ENCODE results near the gene MED17. TPM values are rescaled to one million over a fixed set of nuclear protein-coding genes. Genes with fewer than 3 reads are reported as not detected.
"Not testable (repeated sequence)": the region's sequence is repeated elsewhere in the genome, so short reads cannot be mapped to it uniquely, and the experiment has no call there.

The MED17 gene
- 10 to 100 TPM; 19.3 to 21.8 TPM for total RNA-seq
- long read RNA-seq, full-length matches to known transcripts: 38 of 38 reads
- long read RNA-seq, partial matches to known transcripts: 0 of 38 reads
- long read RNA-seq, other reads (novel, unspliced or antisense): 0 of 38 reads

- intact Hi-C loops (cut with DNase I): loop anchor here in 1 of 2 donors (5.0 kb wide), 1 partner anchor 42 kb away; the partner anchor contains the start of genes C11orf54 and TAF1D
- ATAC-seq (peak; percentile 100), DNase-seq (peak; percentile 94)
Observed at GRCh38 chr11:93784145-93784934, at the start of gene MED17. Gene MED17, plus strand, starts transcription at chr11:93784282. Its CDS starts 232 bp downstream, at chr11:93784514.

DNA sequence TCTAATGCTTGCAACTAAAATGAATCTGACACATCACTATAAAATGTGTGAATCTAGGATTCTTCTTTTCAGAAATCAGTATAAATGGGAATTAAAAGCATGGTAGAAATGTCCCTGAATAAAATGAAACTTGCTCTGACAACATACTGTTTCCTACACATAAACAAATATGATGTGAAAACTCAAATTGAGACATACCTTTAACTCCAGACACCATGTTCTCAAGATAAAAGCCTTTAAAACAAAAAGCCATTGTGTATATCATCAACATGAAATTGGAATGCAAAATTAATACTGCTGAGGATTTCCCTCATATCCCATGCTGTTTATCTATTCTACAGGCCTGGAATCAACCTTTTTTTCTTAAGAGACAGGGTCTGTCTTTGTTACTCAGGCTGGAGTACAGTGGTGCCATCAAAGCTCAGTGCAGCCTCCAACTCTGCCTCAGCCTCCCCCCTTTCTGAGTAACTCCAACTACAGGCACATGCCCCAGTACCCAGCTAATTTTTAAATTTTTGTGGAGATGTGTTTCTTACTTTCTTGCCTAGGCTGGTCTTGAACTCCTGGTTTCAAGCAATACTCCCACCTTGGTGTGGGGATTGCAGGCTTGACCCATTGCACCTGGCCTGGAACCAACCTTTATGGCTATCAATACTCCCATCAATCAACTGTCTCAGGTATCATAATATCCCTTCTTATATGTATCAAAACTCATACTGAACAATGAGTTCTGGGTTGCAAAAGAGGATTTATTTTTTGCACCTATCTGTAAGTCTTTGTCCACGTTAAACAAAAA, 49.5 kb upstream of the MED17 start:
- intact Hi-C loops (cut with DNase I): loop anchor here in 1 of 2 donors (5.0 kb wide), 1 partner anchor 67 kb away; no protein-coding TSS in a partner anchor
- DNase-seq: no peak

GRCh38 chr11:93735627-93736026, 48.5 kb upstream of the MED17 start:
- no peak for DNase-seq
- no peak for ATAC-seq
- intact Hi-C loops (cut with DNase I): no loop called here

More for the DNA sequence above, 49.5 kb upstream of the MED17 start:
- ATAC-seq: no peak

DNA sequence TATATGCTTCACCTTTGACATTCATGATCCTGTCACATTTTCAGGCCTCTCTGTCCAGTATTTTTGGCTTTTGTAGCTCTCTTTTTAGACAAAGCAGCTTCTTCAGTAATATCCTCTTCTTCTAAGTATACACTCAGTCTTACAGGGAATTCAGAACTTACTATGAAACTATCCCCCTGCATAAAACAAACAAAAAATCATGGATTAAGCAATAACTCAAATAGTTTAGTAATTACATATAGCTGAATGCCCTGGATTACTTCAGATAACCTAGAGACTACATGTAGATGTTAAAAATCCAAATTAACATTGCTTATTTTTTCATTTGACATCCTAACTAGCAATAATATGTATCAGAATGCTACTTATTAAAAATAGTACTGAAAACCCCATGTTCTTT, 48.0 kb upstream of the MED17 start:
- intact Hi-C loops (cut with DNase I): no loop called here
- DNase-seq: no peak
- no peak for ATAC-seq

- ATAC-seq: no peak
- no peak for DNase-seq
- intact Hi-C loops (cut with DNase I): no loop called here
Observed at GRCh38 chr11:93737904-93738612, 46.0 kb upstream of the MED17 start.

GRCh38 chr11:93738647-93739081, 45.4 kb upstream of the MED17 start:
- intact Hi-C loops (cut with DNase I): no loop called here
- DNase-seq (no peak), ATAC-seq (no peak)

DNA sequence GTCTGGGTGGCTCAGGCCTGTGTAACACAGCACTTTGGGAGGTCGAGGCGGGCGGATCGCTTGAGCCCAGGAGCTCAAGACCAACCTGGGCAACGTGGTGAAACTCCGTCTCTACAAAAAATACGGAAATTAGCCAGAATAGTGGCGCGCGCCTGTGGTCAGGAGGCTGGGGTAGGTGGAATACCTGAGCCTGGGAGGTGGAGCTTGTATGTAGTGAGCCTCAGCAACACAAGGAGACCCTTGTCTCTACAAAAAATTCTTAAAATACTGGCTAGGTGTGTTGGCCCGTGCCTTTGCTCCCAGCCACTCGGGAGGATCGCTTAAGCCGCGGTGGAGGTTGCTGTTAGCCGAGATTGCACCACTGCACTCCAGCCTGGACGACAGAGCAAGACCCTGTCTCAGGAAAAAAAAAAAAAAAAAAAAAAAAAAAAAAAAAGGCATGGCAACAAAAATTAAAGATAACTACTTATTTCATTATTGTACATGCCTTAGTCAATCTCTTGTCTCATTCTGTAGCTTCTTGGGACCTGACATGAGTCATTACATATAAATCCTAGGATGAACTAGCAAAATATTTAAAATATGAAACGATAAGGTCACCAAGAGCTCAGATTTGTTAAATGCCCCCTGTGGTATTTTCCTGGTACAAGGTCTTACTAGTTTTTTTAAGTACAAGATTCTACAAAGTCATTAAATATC, 43.9 kb upstream of the MED17 start:
- ATAC-seq: no peak
- no peak for DNase-seq
- intact Hi-C loops (cut with DNase I): loop anchor here in 1 of 2 donors (5.0 kb wide), 1 partner anchor 42 kb away; the partner anchor contains the start of gene MED17

GRCh38 chr11:93740730-93741093, 43.4 kb upstream of the MED17 start:
- intact Hi-C loops (cut with DNase I): loop anchor here in 1 of 2 donors (5.0 kb wide), 1 partner anchor 42 kb away; the partner anchor contains the start of gene MED17
- peak; percentile 71 to 79 for ATAC-seq
- peak; percentile 76 for DNase-seq

DNA sequence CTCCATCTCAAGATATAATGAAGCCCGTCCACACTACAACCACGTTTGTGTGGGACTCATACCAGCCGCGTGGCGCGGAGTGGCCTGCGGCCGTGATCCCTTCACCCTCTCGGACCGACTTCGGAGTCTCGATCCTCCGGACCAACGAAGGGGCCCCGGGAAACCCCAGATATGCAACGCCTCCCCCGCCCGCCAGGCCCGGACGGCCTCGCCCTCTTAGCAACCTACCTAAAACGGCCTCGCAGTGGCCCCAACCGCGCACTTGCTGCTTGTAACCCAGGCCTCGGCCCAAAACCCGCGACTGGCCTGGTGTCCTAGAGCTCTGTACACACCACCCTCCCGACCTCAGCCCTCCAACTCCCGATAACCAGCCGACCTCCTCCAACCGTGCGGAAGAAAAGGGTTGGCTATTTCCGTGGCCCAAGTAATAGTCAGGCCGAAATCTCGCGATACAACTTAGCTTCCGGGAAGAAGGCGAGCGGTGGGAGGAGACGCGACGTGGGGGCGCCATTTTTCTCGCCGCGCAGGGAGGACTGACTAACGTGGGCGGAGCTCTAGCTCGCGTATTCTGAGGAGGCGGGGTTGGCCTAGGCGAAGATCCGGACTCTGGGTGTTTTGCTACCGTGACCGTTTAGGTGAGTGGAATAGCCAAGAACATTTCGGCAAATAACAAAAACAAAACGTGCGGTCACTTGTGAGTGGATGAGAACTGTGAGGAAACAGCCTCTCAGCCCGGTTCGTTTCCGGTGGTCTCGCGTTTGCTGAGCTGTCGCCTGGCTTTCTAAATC, 42.8 kb upstream of the MED17 start, which contains the start of the genes C11orf54 and TAF1D:
Gene C11orf54, plus strand, starts transcription at position 579 of the 788 bp plus-strand sequence. CDS start 5,722 bp downstream, outside the sequence.
Gene TAF1D, minus strand, starts transcription at position 402 of the 788 bp plus-strand sequence. CDS start 2,191 bp downstream, outside the sequence.
- intact Hi-C loops (cut with DNase I): loop anchor here in 1 of 2 donors (5.0 kb wide), 1 partner anchor 41 kb away; the partner anchor contains the start of gene MED17
- peak; percentile 98 for DNase-seq
- ATAC-seq: peak; percentile 97

DNA sequence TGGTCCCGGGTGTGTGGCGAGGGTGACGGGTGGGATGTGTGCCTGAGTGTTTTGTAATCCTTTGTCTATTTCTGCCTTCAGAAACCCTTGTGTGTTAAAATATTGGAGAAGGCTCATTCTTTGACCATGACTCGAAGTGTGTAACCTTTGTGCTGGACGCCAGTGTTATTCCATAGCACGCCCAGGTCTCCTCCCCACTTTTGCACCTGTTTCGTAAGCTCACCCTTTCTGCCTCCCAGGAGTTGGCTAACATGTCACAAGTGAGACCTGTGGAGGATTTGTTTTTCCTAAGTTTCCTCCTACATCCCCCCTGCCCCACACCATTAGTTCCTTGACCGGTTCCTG, 42.2 kb upstream of the MED17 start:
- intact Hi-C loops (cut with DNase I): loop anchor here in 1 of 2 donors (5.0 kb wide), 1 partner anchor 40 kb away; the partner anchor contains the start of gene MED17
- peak; percentile 36 to 48 for ATAC-seq

DNA sequence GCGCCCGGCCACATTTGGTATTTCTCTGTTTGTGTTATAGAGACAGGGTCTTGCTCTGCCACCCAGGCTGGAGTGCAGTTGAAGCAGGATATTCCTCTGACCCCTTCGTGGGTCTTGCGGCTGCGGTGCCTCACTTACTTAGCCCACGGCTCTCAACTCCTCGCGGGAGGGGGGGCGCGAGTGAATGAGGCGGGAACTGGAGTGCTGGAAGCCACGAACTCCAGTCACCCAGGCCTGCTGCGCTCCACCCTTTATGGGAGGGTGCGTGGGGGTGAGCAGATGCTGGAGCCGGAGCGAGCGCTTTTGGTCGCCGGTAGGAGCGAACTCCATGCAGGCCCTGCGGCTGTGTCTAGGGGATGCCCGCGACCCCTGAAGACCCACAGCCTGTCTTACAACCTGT, 40.8 kb upstream of the MED17 start:
- DNase-seq (no peak), ATAC-seq (no peak)
- intact Hi-C loops (cut with DNase I): loop anchor here in 1 of 2 donors (5.0 kb wide), 1 partner anchor 39 kb away; the partner anchor contains the start of gene MED17

More for the DNA sequence above, 42.2 kb upstream of the MED17 start:
- DNase-seq: no peak

GRCh38 chr11:93744669-93745004, 39.4 kb upstream of the MED17 start:
- ATAC-seq: no peak
- no peak for DNase-seq
- intact Hi-C loops (cut with DNase I): loop anchor here in 1 of 2 donors (5.0 kb wide), 1 partner anchor 38 kb away; the partner anchor contains the start of gene MED17

- ATAC-seq; intact Hi-C loops (cut with DNase I): not testable (repeated sequence)
Observed at GRCh38 chr11:93745005-93745755, 38.9 kb upstream of the MED17 start.

DNA sequence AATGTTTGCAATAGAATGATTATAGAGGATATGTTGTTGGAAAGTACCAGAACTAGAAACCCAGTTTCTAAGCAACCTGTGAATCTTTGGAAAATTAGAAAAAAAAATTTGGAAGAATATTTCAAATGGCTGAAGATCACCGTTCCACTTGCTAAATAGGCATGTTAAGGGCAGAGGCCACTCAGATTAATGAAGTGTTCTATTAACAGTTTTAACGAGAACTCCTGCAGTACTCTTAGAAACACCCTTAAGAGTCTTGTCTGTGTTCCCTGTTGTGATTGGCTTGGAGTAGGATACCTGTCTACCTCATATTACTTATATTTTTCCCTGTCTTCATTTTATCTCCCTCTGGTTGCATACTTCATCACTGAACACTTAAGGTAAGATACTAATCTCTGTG, 38.0 kb upstream of the MED17 start:
- DNase-seq (no peak), ATAC-seq (no peak)
- intact Hi-C loops (cut with DNase I): no loop called here

More at GRCh38 chr11:93745005-93745755, 38.9 kb upstream of the MED17 start:
- DNase-seq: not testable (repeated sequence)

- intact Hi-C loops (cut with DNase I): no loop called here
Observed at GRCh38 chr11:93747122-93747521, 37.0 kb upstream of the MED17 start.

GRCh38 chr11:93751001-93751400, 33.1 kb upstream of the MED17 start:
- intact Hi-C loops (cut with DNase I): no loop called here
- DNase-seq (no peak), ATAC-seq (no peak)

More at GRCh38 chr11:93747122-93747521, 37.0 kb upstream of the MED17 start:
- no peak for DNase-seq
- ATAC-seq: no peak
